Peyer's patch (tissue), 4 donors: ENCODE results near the gene CHTF18. TPM values are rescaled to one million over a fixed set of nuclear protein-coding genes. Genes with fewer than 3 reads are reported as not detected.

ENCODE experiments used
- DNase-seq, 3 donors: peaks; one replicate each; pipeline ENCODE4 v3.0.0-alpha.2; 2017 to 2019
- H3K27ac ChIP-seq, 4 donors: fragments of 200-600 bp; sonication (generic); one replicate each; pipeline ENCODE4 v1.5.1; 2016 to 2019
- H3K27me3 ChIP-seq, 2 donors: fragments of 200-600 bp; sonication (generic); one replicate each; pipeline ENCODE4 v1.5.1; 2019
- H3K36me3 ChIP-seq, 3 donors: fragments of 200-600 bp; sonication (generic); one replicate each; pipeline ENCODE4 v1.5.1; 2016 to 2019
- H3K4me1 ChIP-seq, 4 donors: fragments of 200-600 bp; sonication (generic); one replicate each; pipeline ENCODE4 v1.5.1; 2016 to 2019
- H3K4me3 ChIP-seq, 4 donors: fragments of 200-600 bp; sonication (generic); 1 replicate in 3 of 4; 2 replicates in 1 of 4; pipeline ENCODE4 v1.5.1; 2016 to 2019; ENCODE audit warnings: mild to moderate bottlenecking in 1 of 4
- H3K9me3 ChIP-seq, 4 donors: fragments of 200-600 bp; sonication (generic); one replicate each; pipeline ENCODE4 v1.5.1; 2016 to 2019; ENCODE audit warnings: mild to moderate bottlenecking in 1 of 4
- POLR2A ChIP-seq, 2 donors: fragments of 450-650 bp; IDR thresholded peaks; one replicate each; pipeline ENCODE4 v1.5.1; 2017; ENCODE audit warnings: antibody characterized with exemption in 2 of 2, mild to moderate bottlenecking in 2 of 2, moderate library complexity in 2 of 2
- total RNA-seq, 4 donors: library from RNA; depleted of rRNA; stranded (reverse); fragments of >200 nt; gene quantifications; one replicate each; pipeline ENCODE4 v1.1.0, GENCODE V29; 2016
- TF ChIP-seq, protein P1 (sequence below), 6 experiments: fragments of 450-650 bp in 4 of 6; fragments of 200-600 bp in 2 of 6; sonication (generic) in 1 of 6; IDR thresholded peaks; one replicate each; pipeline ENCODE4 v1.5.1; 2017 to 2019; ENCODE audit warnings: antibody characterized with exemption in 6 of 6, mild to moderate bottlenecking in 3 of 6, moderate library complexity in 1 of 6

CHTF18 gene
- total RNA-seq, 4 donors from 2014 or later = 12.1 to 91.6 (median 19.0) TPM

- no peak for DNase-seq
- Histone ChIP-seq H3K9me3 (no peaks in the 10 kb centered on the region), H3K4me1 (no peaks in the 10 kb centered on the region), H3K4me3 (no peak overlapping the region), H3K27me3 (no peaks in the 10 kb centered on the region), H3K36me3 (no peaks in the 10 kb centered on the region), H3K27ac (no peak overlapping the region)
- no peak for TF ChIP-seq POLR2A (IDR thresholded peaks at IDR 0.05)
- TF ChIP-seq, protein P1, sequence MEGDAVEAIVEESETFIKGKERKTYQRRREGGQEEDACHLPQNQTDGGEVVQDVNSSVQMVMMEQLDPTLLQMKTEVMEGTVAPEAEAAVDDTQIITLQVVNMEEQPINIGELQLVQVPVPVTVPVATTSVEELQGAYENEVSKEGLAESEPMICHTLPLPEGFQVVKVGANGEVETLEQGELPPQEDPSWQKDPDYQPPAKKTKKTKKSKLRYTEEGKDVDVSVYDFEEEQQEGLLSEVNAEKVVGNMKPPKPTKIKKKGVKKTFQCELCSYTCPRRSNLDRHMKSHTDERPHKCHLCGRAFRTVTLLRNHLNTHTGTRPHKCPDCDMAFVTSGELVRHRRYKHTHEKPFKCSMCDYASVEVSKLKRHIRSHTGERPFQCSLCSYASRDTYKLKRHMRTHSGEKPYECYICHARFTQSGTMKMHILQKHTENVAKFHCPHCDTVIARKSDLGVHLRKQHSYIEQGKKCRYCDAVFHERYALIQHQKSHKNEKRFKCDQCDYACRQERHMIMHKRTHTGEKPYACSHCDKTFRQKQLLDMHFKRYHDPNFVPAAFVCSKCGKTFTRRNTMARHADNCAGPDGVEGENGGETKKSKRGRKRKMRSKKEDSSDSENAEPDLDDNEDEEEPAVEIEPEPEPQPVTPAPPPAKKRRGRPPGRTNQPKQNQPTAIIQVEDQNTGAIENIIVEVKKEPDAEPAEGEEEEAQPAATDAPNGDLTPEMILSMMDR (IDR thresholded peaks at IDR 0.05) = no peak
Measured at GRCh38 chr16:762595-763268, 25.7 kb upstream of the CHTF18 start.

DNA sequence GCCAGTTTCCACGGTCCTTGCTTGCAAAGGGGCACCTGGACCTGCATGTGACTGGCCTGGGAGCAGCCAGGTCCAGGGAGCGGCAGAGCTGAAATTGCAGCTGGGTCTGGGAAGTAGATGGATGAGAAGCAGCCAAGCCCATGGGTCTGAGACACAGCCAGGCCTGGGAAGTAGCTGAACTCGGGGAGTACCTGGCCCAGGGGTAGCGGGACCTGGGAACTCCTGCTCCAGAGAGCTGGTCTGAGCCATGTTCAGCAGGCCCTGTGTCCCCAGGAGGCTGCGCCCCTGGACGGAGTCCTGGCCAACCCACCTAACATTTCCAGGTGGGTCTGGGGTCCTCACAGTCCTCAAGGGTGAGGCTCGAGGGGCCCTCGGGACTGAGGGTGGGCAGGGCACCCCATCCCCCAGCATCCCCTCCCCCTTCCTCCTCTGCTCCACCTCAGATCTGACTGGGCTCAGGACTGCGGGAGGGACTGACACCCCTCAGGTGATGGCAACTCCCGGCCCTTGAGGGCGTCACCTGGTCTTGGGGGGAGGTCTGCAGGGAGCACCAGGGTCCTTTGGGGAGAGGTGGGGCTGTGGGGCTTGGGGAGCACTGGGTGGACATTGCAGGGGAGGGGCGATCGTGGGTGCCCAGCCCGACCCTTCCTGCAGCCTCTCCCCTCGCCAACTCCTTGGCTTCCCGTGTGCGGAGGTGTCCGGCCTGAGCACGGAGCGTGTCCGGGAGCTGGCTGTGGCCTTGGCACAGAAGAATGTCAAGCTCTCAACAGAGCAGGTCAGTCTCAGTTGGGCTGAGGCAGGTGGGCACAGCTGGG is 24.8 kb upstream of the CHTF18 start:
- TF ChIP-seq, protein P1 (IDR thresholded peaks at IDR 0.05) = no peak
- no peak for TF ChIP-seq POLR2A (IDR thresholded peaks at IDR 0.05)
- Histone ChIP-seq H3K27ac (no peak overlapping the region), H3K27me3 (no peaks in the 10 kb centered on the region), H3K36me3 (no peaks in the 10 kb centered on the region), H3K4me3 (no peak overlapping the region), H3K4me1 (no peaks in the 10 kb centered on the region), H3K9me3 (no peaks in the 10 kb centered on the region)
- DNase-seq = no peak

- Histone ChIP-seq H3K27ac (no peak overlapping the region), H3K27me3 (no peaks in the 10 kb centered on the region), H3K36me3 (no peaks in the 10 kb centered on the region), H3K4me3 (no peak overlapping the region), H3K4me1 (no peaks in the 10 kb centered on the region), H3K9me3 (no peaks in the 10 kb centered on the region)
- TF ChIP-seq, protein P1 (IDR thresholded peaks at IDR 0.05) = no peak
- no peak for TF ChIP-seq POLR2A (IDR thresholded peaks at IDR 0.05)
- no peak for DNase-seq
Measured at GRCh38 chr16:764184-764750, 24.2 kb upstream of the CHTF18 start.

- Histone ChIP-seq H3K27me3 (no peaks in the 10 kb centered on the region), H3K9me3 (no peaks in the 10 kb centered on the region), H3K4me3 (no peak overlapping the region), H3K27ac (no peak overlapping the region), H3K36me3 (no peaks in the 10 kb centered on the region), H3K4me1 (no peaks in the 10 kb centered on the region)
- TF ChIP-seq, protein P1 (IDR thresholded peaks at IDR 0.05) = no peak
- no peak for TF ChIP-seq POLR2A (IDR thresholded peaks at IDR 0.05)
- no peak for DNase-seq
Measured at GRCh38 chr16:764848-765487, 23.5 kb upstream of the CHTF18 start.

- H3K27ac ChIP-seq = no peak overlapping the region
- H3K4me1 ChIP-seq = no peaks in the 10 kb centered on the region
- H3K27me3 ChIP-seq = no peaks in the 10 kb centered on the region
- no peaks in the 10 kb centered on the region for H3K36me3 ChIP-seq
- TF ChIP-seq POLR2A (IDR thresholded peaks at IDR 0.05) = no peak
- TF ChIP-seq, protein P1 (IDR thresholded peaks at IDR 0.05) = no peak
- H3K4me3 ChIP-seq = no peak overlapping the region
- no peak for DNase-seq
- no peaks in the 10 kb centered on the region for H3K9me3 ChIP-seq
Measured at GRCh38 chr16:765488-765865, 22.9 kb upstream of the CHTF18 start.
